A549 treated with AZD2906 at 1 μM for 4 hours (cell line): ENCODE results near the gene SPRR2G. TPM values are rescaled to one million over a fixed set of nuclear protein-coding genes. Genes with fewer than 3 reads are reported as not detected.

ENCODE experiments used
- total RNA-seq: library from RNA; stranded (reverse); fragments of 200-300 nt; extraction: Qiagen RNA extraction; gene quantifications from 5 replicates; pipeline ENCODE4 v1.2.3, GENCODE V29; 2022

Gene SPRR2G
- total RNA-seq: not detected in 5 replicates

GRCh38 chr1:153150846-153151245 is at the start of gene SPRR2G:
Gene SPRR2G (minus strand): TSS chr1:153150890. CDS start chr1:153150110, 780 bp downstream.

GRCh38 chr1:153113416-153113815 is 37.3 kb downstream of the SPRR2G start, which contains the start of gene SPRR2F:
Gene SPRR2F (minus strand): TSS chr1:153113516. CDS start chr1:153112733, 783 bp downstream.

Other genes with a start within 250 kb of the SPRR2G start
- 0.06 to 0.18 TPM (median 0.11 TPM) in 4 of 5 replicates, not detected in the other for gene IVL, start 242.3 kb downstream of the SPRR2G start, total RNA-seq
- gene SPRR5, start 203.7 kb downstream of the SPRR2G start, total RNA-seq: not detected in 5 replicates
- gene SPRR4, start 180.2 kb downstream of the SPRR2G start, total RNA-seq: not detected in 5 replicates
- gene SPRR1A, start 166.8 kb downstream of the SPRR2G start, total RNA-seq: not detected in 5 replicates
- gene SPRR3, start 149.1 kb downstream of the SPRR2G start, total RNA-seq: not detected in 5 replicates
- not detected in 5 replicates for gene SPRR1B, start 119.7 kb downstream of the SPRR2G start, total RNA-seq
- not detected in 5 replicates for gene SPRR2D, start 109.8 kb downstream of the SPRR2G start, total RNA-seq
- gene SPRR2A, start 93.4 kb downstream of the SPRR2G start, total RNA-seq: not detected in 5 replicates
- gene SPRR2B, start 79.3 kb downstream of the SPRR2G start, total RNA-seq: not detected in 5 replicates
- not detected in 5 replicates for gene SPRR2E, start 56.4 kb downstream of the SPRR2G start, total RNA-seq
- not detected in 5 replicates for gene SPRR2F, start 37.4 kb downstream of the SPRR2G start, total RNA-seq
- not detected in 5 replicates for gene LELP1, start 52.5 kb upstream of the SPRR2G start, total RNA-seq
- 0.05 TPM in 1 of 5 replicates, not detected in the others for gene PRR9, start 66.7 kb upstream of the SPRR2G start, total RNA-seq
- 0.06 TPM in 1 of 5 replicates, not detected in the others for gene LORICRIN, start 108.8 kb upstream of the SPRR2G start, total RNA-seq
- not detected in 5 replicates for gene PGLYRP3, start 162.1 kb upstream of the SPRR2G start, total RNA-seq
- gene PGLYRP4, start 198.0 kb upstream of the SPRR2G start, total RNA-seq: not detected in 5 replicates
- 0.45 to 0.90 TPM (median 0.59 TPM) in 5 replicates for gene S100A9, start 207.0 kb upstream of the SPRR2G start, total RNA-seq
- not detected in 5 replicates for gene S100A12, start 224.7 kb upstream of the SPRR2G start, total RNA-seq
- not detected in 5 replicates for gene S100A8, start 240.2 kb upstream of the SPRR2G start, total RNA-seq